H1 (cell line): ENCODE measurements around the gene RHBDF2. TPM values are rescaled to one million over a fixed set of nuclear protein-coding genes. Genes with fewer than 3 reads are reported as not detected.

ENCODE experiments used
- CTCF ChIA-PET: fragments of 300-600 bp; sonication (Branson Sonifier 250); formaldehyde crosslinking; loops from one replicate; lab custom pipeline; 2021; ENCODE audit not compliant: partially characterized antibody; lab: Charles Lee
- POLR2A ChIA-PET: fragments of 300-600 bp; sonication (Branson Sonifier 250); formaldehyde crosslinking; loops from one replicate; lab custom pipeline; 2021; ENCODE audit warnings: inconsistent platforms; ENCODE audit not compliant: partially characterized antibody; lab: Charles Lee
- DNase-seq, 2 experiments: peaks; one replicate each; pipeline versions ENCODE4 v3.0.0 to v3.0.0-alpha.2; 2010 to 2022; ENCODE audit warnings: low spot score in 2 of 2, low read depth in 1 of 2, mixed read lengths in 1 of 2
- FAIRE-seq: peaks from 2 replicates; lab custom pipeline; 2011; peaks lifted over from hg19 to GRCh38; lab: Jason Lieb, UNC
- H2AFZ ChIP-seq: 2 replicates; pipeline ENCODE4 v1.8.1; 2012; ENCODE audit warnings: low read length, inconsistent platforms
- H2AK5ac ChIP-seq: 2 replicates; pipeline ENCODE4 v1.6.1; 2013; ENCODE audit warnings: low read depth, low read length
- H2BK120ac ChIP-seq: replicated peaks from 2 replicates; pipeline ENCODE3; 2013; ENCODE audit warnings: low read depth, low read length, inconsistent platforms
- H2BK12ac ChIP-seq: 2 replicates; pipeline ENCODE4 v1.6.1; 2013; ENCODE audit warnings: low read depth, low read length
- H2BK15ac ChIP-seq: 2 replicates; pipeline ENCODE4 v1.6.1; 2013; ENCODE audit warnings: low read length
- H2BK20ac ChIP-seq: 2 replicates; pipeline ENCODE4 v1.6.1; 2013; ENCODE audit warnings: low read length
- H2BK5ac ChIP-seq: 2 replicates; pipeline ENCODE4 v1.6.1; 2013; ENCODE audit warnings: low read depth, low read length
- H3K14ac ChIP-seq: 2 replicates; pipeline ENCODE4 v1.6.1; 2013; ENCODE audit warnings: inconsistent platforms; ENCODE audit not compliant: insufficient read length
- H3K18ac ChIP-seq: 2 replicates; pipeline ENCODE4 v1.6.1; 2013; ENCODE audit warnings: low read length; ENCODE audit errors: extremely low read depth
- H3K23ac ChIP-seq: 2 replicates; pipeline ENCODE4 v1.6.1; 2013; ENCODE audit warnings: inconsistent platforms; ENCODE audit not compliant: insufficient read length
- H3K23me2 ChIP-seq: 2 replicates; pipeline ENCODE4 v1.6.1; 2013; ENCODE audit warnings: low read depth, low read length
- H3K27ac ChIP-seq: 2 replicates; pipeline ENCODE4 v1.6.1; 2011; ENCODE audit warnings: low read depth, low read length, inconsistent platforms
- H3K27me3 ChIP-seq, 4 experiments: replicated peaks in 1 of 4; 1 replicate in 1 of 4; 2 replicates in 3 of 4; pipeline versions ENCODE4 v1.6.1 to v1.8.1; 2011 to 2013; ENCODE audit warnings: low read length in 3 of 4, mild to moderate bottlenecking in 3 of 4, inconsistent platforms in 2 of 4, mixed read lengths in 2 of 4, moderate library complexity in 1 of 4; ENCODE audit not compliant: control insufficient read depth in 3 of 4, insufficient read depth in 3 of 4; ENCODE audit errors: extremely low read depth in 1 of 4
- H3K36me3 ChIP-seq, 4 experiments: 2 replicates each; pipeline versions ENCODE4 v1.6.1 to v1.8.1; 2011 to 2013; ENCODE audit warnings: mild to moderate bottlenecking in 4 of 4, low read length in 3 of 4, moderate library complexity in 2 of 4, control low read depth in 1 of 4, inconsistent platforms in 1 of 4; ENCODE audit not compliant: insufficient read depth in 4 of 4, control insufficient read depth in 2 of 4
- H3K4ac ChIP-seq: replicated peaks from 2 replicates; pipeline ENCODE3; 2013; ENCODE audit warnings: low read length, low read depth, mixed read lengths, inconsistent platforms; ENCODE audit not compliant: insufficient read length
- H3K4me1 ChIP-seq, 4 experiments: replicated peaks in 1 of 4; 1 replicate in 1 of 4; 2 replicates in 3 of 4; pipeline versions ENCODE4 v1.6.1 to v1.8.1; 2011 to 2013; ENCODE audit warnings: low read length in 3 of 4, inconsistent platforms in 2 of 4, mixed read lengths in 1 of 4; ENCODE audit not compliant: insufficient read depth in 4 of 4, control insufficient read depth in 3 of 4
- H3K4me2 ChIP-seq, 2 experiments: 2 replicates each; pipeline versions ENCODE4 v1.6.1 to v1.8.1; 2011 to 2013; ENCODE audit warnings: low read depth in 2 of 2, low read length in 2 of 2, control low read depth in 1 of 2, inconsistent platforms in 1 of 2, mild to moderate bottlenecking in 1 of 2; ENCODE audit not compliant: insufficient read depth in 1 of 2
- H3K4me3 ChIP-seq, 4 experiments: fragments of 200-600, 300-600 bp in 1 of 4; sonication (generic), shearing (Covaris generic), sonication (Bioruptor Twin) in 1 of 4; 2 replicates each; pipeline versions ENCODE4 v1.5.1 to v1.8.1; 2011 to 2016; ENCODE audit warnings: low read length in 4 of 4, low read depth in 3 of 4, control low read depth in 2 of 4, inconsistent platforms in 2 of 4, mild to moderate bottlenecking in 2 of 4, mixed read lengths in 1 of 4, moderate library complexity in 1 of 4; ENCODE audit not compliant: insufficient read depth in 2 of 4; ENCODE audit errors: extremely low read depth in 1 of 4
- H3K56ac ChIP-seq: replicated peaks from 2 replicates; pipeline ENCODE3; 2013; ENCODE audit warnings: low read depth, mild to moderate bottlenecking, mixed read lengths, low read length, inconsistent platforms; ENCODE audit not compliant: insufficient read length
- H3K79me1 ChIP-seq: 2 replicates; pipeline ENCODE4 v1.6.1; 2013; ENCODE audit warnings: low read depth, low read length, control low read depth
- H3K79me2 ChIP-seq, 2 experiments: 2 replicates each; pipeline versions ENCODE4 v1.6.1 to v1.8.1; 2012 to 2013; ENCODE audit warnings: low read length in 2 of 2, mild to moderate bottlenecking in 2 of 2, inconsistent platforms in 1 of 2; ENCODE audit not compliant: insufficient read depth in 2 of 2, control insufficient read depth in 1 of 2
- H3K9ac ChIP-seq, 4 experiments: replicated peaks in 1 of 4; 1 replicate in 1 of 4; 2 replicates in 3 of 4; pipeline versions ENCODE4 v1.6.1 to v1.8.1; 2011 to 2013; ENCODE audit warnings: low read depth in 3 of 4, low read length in 3 of 4, control low read depth in 2 of 4, mild to moderate bottlenecking in 2 of 4, moderate library complexity in 2 of 4, inconsistent platforms in 1 of 4; ENCODE audit errors: extremely low read depth in 1 of 4
- H3K9me3 ChIP-seq, 2 experiments: 2 replicates each; pipeline versions ENCODE4 v1.6.1 to v1.8.1; 2012 to 2013; ENCODE audit warnings: mild to moderate bottlenecking in 2 of 2, moderate library complexity in 2 of 2, control low read depth in 1 of 2, inconsistent platforms in 1 of 2, low read depth in 1 of 2, low read length in 1 of 2, mixed read lengths in 1 of 2; ENCODE audit not compliant: insufficient read depth in 2 of 2
- H4K20me1 ChIP-seq, 2 experiments: replicated peaks in 1 of 2; 2 replicates each; pipeline versions ENCODE3 to v1.8.1; 2011 to 2013; ENCODE audit warnings: inconsistent platforms in 2 of 2, low read length in 2 of 2, mild to moderate bottlenecking in 1 of 2; ENCODE audit not compliant: insufficient read depth in 2 of 2, control insufficient read depth in 1 of 2
- H4K5ac ChIP-seq: 2 replicates; pipeline ENCODE4 v1.6.1; 2013; ENCODE audit warnings: low read length, low read depth, mixed read lengths, inconsistent platforms; ENCODE audit not compliant: insufficient read length
- H4K8ac ChIP-seq: 2 replicates; pipeline ENCODE4 v1.8.0; 2013; ENCODE audit warnings: mild to moderate bottlenecking, moderate library complexity, low read length, inconsistent platforms; ENCODE audit not compliant: insufficient read depth; ENCODE audit errors: extremely low read depth
- H4K91ac ChIP-seq: replicated peaks from 2 replicates; pipeline ENCODE3; 2013; ENCODE audit warnings: low read length, mixed read lengths, inconsistent platforms; ENCODE audit not compliant: insufficient read length
- BACH1 ChIP-seq: IDR thresholded peaks from 2 replicates; pipeline ENCODE4 v1.6.1; 2012; ENCODE audit warnings: low read length, improper control_type of control experiment
- CTCF ChIP-seq, 3 experiments: IDR thresholded peaks; 1 replicate in 2 of 3; 2 replicates in 1 of 3; pipeline versions ENCODE4 v1.5.1 to v1.6.1; 2011; ENCODE audit warnings: low read length in 3 of 3, mild to moderate bottlenecking in 3 of 3, inconsistent platforms in 2 of 3, low read depth in 1 of 3, moderate library complexity in 1 of 3; ENCODE audit not compliant: insufficient read depth in 1 of 3; ENCODE audit errors: control extremely low read depth in 1 of 3
- E2F6 ChIP-seq: IDR thresholded peaks from 2 replicates; pipeline ENCODE4 v1.6.1; 2012; ENCODE audit warnings: inconsistent platforms
- GABPA ChIP-seq: IDR thresholded peaks from 2 replicates; pipeline ENCODE4 v1.6.1; 2011; ENCODE audit warnings: mild to moderate bottlenecking, low read length, moderate library complexity, borderline replicate concordance; ENCODE audit not compliant: insufficient read depth
- GTF2F1 ChIP-seq: IDR thresholded peaks from 2 replicates; pipeline ENCODE4 v1.6.1; 2012; ENCODE audit warnings: low read depth, low read length, improper control_type of control experiment, borderline replicate concordance
- KDM5A ChIP-seq: fragments of 200-600 bp; IDR thresholded peaks from 2 replicates; pipeline ENCODE4 v1.7.1; 2012; ENCODE audit warnings: mild to moderate bottlenecking, low read length, inconsistent platforms, mixed read lengths
- MAFK ChIP-seq: IDR thresholded peaks from 2 replicates; pipeline ENCODE4 v1.6.1; 2012; ENCODE audit warnings: low read depth, mild to moderate bottlenecking, improper control_type of control experiment, low read length
- PHF8 ChIP-seq: fragments of 200-600 bp; sonication (generic); conservative IDR thresholded peaks from 2 replicates; pipeline ENCODE4 v1.7.1; 2012; ENCODE audit warnings: low read depth, mild to moderate bottlenecking, inconsistent platforms, low read length, moderate library complexity
- RFX5 ChIP-seq: IDR thresholded peaks from 2 replicates; pipeline ENCODE4 v1.6.1; 2011; ENCODE audit warnings: low read depth, low read length, improper control_type of control experiment, borderline replicate concordance
- SP4 ChIP-seq: IDR thresholded peaks from 2 replicates; pipeline ENCODE4 v1.6.1; 2012; ENCODE audit warnings: low read length, inconsistent platforms
- WGBS, 2 experiments: shearing (Covaris generic) in 1 of 2; methylation state at CpG; one replicate each; pipeline versions ENCODE4 v1.1.6 to v1.1.7; 2013 to 2015; ENCODE audit warnings: low lambda C conversion rate in 2 of 2, mixed read lengths in 2 of 2, inconsistent platforms in 1 of 2, low coverage in 1 of 2, missing lambda C conversion rate in 1 of 2; ENCODE audit not compliant: insufficient replicate concordance in 2 of 2, insufficient coverage in 1 of 2, insufficient read length in 1 of 2; ENCODE audit errors: extremely low coverage in 1 of 2, missing lambda C conversion rate in 1 of 2; 5-methylcytosine and 5-hydroxymethylcytosine counted together
- polyA plus RNA-seq, 7 experiments: library from polyadenylated mRNA; depleted of rRNA in 3 of 7; stranded (reverse) in 5 of 7; unstranded in 2 of 7; fragments of >200 nt in 5 of 7; fragments of 200-250 nt in 2 of 7; gene quantifications; 1 replicate in 5 of 7; 2 replicates in 1 of 7; 4 replicates in 1 of 7; pipeline versions ENCODE4 v1.2.1 to v1.2.3, GENCODE V29; 2011 to 2013; ENCODE audit warnings: missing spikeins in 2 of 7, mixed read lengths in 2 of 7
- total RNA-seq: library from RNA; stranded (reverse); fragmentation: NEBNext Ultra II Directional; extraction: Animal tissue kit (Norgen Biotek cat#: 25700); gene quantifications from 2 replicates; pipeline ENCODE4 v1.2.1, GENCODE V29; 2021

The RHBDF2 gene
- total and polyA plus RNA-seq, 2 of the 8 experiments (the other 6 are each of a cell fraction or from before 2014, with no cell fraction given), result 21.2 to 25.9 TPM

GRCh38 chr17:76498876-76499251 lies 2.4 kb downstream of the RHBDF2 start:
- no peak overlapping the region for H4K8ac ChIP-seq
- no peak overlapping the region for H3K27ac ChIP-seq
- H3K9ac ChIP-seq, result no peak overlapping the region
- H4K20me1 ChIP-seq, result peaks cover 4 to 25% of the 10 kb centered on the region in 2 experiments
- H3K36me3 ChIP-seq, result no peaks in the 10 kb centered on the region
- no peaks in the 10 kb centered on the region for H3K9me3 ChIP-seq
- ChIA-PET CTCF (interaction anchor here (0.9 to 20.2 kb wide), 7 partner anchors 9 to 100 kb away, joined by 3 to 446 read pairs (median 9); partner anchors contain the start of gene AANAT), POLR2A (interaction anchor here (0.9 to 3.0 kb wide), 5 partner anchors 9 to 111 kb away, joined by 3 to 8 read pairs (median 3); partner anchors contain the start of gene PRCD)
- peak overlapping the region in 1 of 2 experiments; percentile 81; a peak in 2 of 4 replicates for H3K4me2 ChIP-seq
- H3K14ac ChIP-seq, result no peak overlapping the region
- H3K56ac ChIP-seq, result no peak overlapping the region
- H3K18ac ChIP-seq, result no peak overlapping the region
- no peak overlapping the region for H2BK15ac ChIP-seq
- H3K79me1 ChIP-seq, result peaks cover 12% of the 10 kb centered on the region
- no peak overlapping the region for H4K5ac ChIP-seq
- peaks cover 0 to 6% of the 10 kb centered on the region in 2 experiments; a peak in 2 of 4 replicates for H3K79me2 ChIP-seq
- DNase-seq, result no peak
- H3K4me3 ChIP-seq, result 0 out of 8 replicates have a peak overlapping the region, but pooled peaks of 1 of the 4 experiments have one; percentile 34
- peaks cover 7% of the 10 kb centered on the region; the same call in 1 of the 2 replicates for H3K23me2 ChIP-seq
- H2BK5ac ChIP-seq, result no peak overlapping the region
- peaks cover 11 to 39% (median 34%) of the 10 kb centered on the region in 4 experiments for H3K4me1 ChIP-seq
- H3K23ac ChIP-seq, result no peak overlapping the region
- no peak overlapping the region for H3K4ac ChIP-seq
- H2AK5ac ChIP-seq, result no peak overlapping the region
- no peaks in the 10 kb centered on the region for H3K27me3 ChIP-seq
- H2BK12ac ChIP-seq, result peak overlapping the region; percentile 53; the same call in 1 of the 2 replicates
- H2BK20ac ChIP-seq, result no peak overlapping the region
- no peak overlapping the region for H2AFZ ChIP-seq
- no peak overlapping the region for H4K91ac ChIP-seq
- FAIRE-seq, result no peak
- no peak overlapping the region for H2BK120ac ChIP-seq
- WGBS, 2 experiments, result 92% methylated on average over 4 of the region's 4 CpGs; no CpG with 5 or more reads in 1 of the 2 experiments
- TF ChIP-seq E2F6 (no peak), PHF8 (no peak), SP4 (no peak), CTCF (IDR thresholded peaks at IDR 0.05; ENCODE audit: control extremely low read depth in 1 of 3, insufficient read depth in 1 of 3, low read depth in 1 of 3, low read length in 3 of 3) (no peak), RFX5 (no peak), GTF2F1 (no peak), GABPA (no peak), BACH1 (no peak), KDM5A (no peak), MAFK (no peak)
